CD14-positive monocyte (primary cell): ENCODE results near the gene DOCK10. TPM values are rescaled to one million over a fixed set of nuclear protein-coding genes. Genes with fewer than 3 reads are reported as not detected.

ENCODE experiments used
- DNase-seq, 3 donors: peaks; one replicate each; pipeline ENCODE4 v3.0.0-alpha.2; 2011 to 2022
- H2AFZ ChIP-seq: 2 replicates; pipeline ENCODE4 v1.6.0; 2012; ENCODE audit warnings: mild to moderate bottlenecking, low read depth, low read length, inconsistent platforms; ENCODE audit not compliant: insufficient read depth, poor library complexity, severe bottlenecking
- H3K27ac ChIP-seq, 2 donors: 1 replicate in 1 of 2; 2 replicates in 1 of 2; pipeline ENCODE4 v1.5.1; 2012 to 2013; ENCODE audit warnings: low read length in 2 of 2, control low read depth in 1 of 2, inconsistent platforms in 1 of 2, low read depth in 1 of 2, mild to moderate bottlenecking in 1 of 2
- H3K27me3 ChIP-seq, 2 donors: one replicate each; pipeline versions ENCODE4 v1.6.0 to v1.6.1; 2011 to 2013; ENCODE audit warnings: low read length in 2 of 2; ENCODE audit not compliant: control insufficient read depth in 2 of 2, insufficient read depth in 2 of 2
- H3K36me3 ChIP-seq, 2 donors: replicated peaks in 1 of 2; 1 replicate in 1 of 2; 2 replicates in 1 of 2; pipeline versions ENCODE4 v1.5.1 to v1.6.1; 2012 to 2013; ENCODE audit warnings: low read length in 2 of 2, control low read depth in 1 of 2, inconsistent platforms in 1 of 2, mild to moderate bottlenecking in 1 of 2; ENCODE audit not compliant: insufficient read depth in 2 of 2, control insufficient read depth in 1 of 2
- H3K4me1 ChIP-seq, 2 donors: 1 replicate in 1 of 2; 2 replicates in 1 of 2; pipeline versions ENCODE4 v1.5.1 to v1.6.1; 2012 to 2013; ENCODE audit warnings: low read length in 2 of 2, control low read depth in 1 of 2, inconsistent platforms in 1 of 2, mild to moderate bottlenecking in 1 of 2, moderate library complexity in 1 of 2; ENCODE audit not compliant: insufficient read depth in 2 of 2, control insufficient read depth in 1 of 2
- H3K4me2 ChIP-seq: replicated peaks from 2 replicates; pipeline ENCODE3; 2012; ENCODE audit warnings: low read length, moderate library complexity, mild to moderate bottlenecking; ENCODE audit not compliant: poor library complexity, severe bottlenecking; ENCODE audit errors: extremely low read depth
- H3K4me3 ChIP-seq, 3 experiments: fragments of 200-600 bp in 1 of 3; sonication (generic) in 1 of 3; replicated peaks in 1 of 3; 1 replicate in 2 of 3; 2 replicates in 1 of 3; pipeline ENCODE4 v1.5.1; 2011 to 2013; ENCODE audit warnings: low read length in 3 of 3, mild to moderate bottlenecking in 3 of 3, control low read depth in 2 of 3, low read depth in 2 of 3, inconsistent platforms in 1 of 3, moderate library complexity in 1 of 3
- H3K79me2 ChIP-seq: 2 replicates; pipeline ENCODE4 v1.6.0; 2012; ENCODE audit warnings: mild to moderate bottlenecking, control low read depth, inconsistent platforms, low read length, moderate library complexity; ENCODE audit not compliant: insufficient read depth
- H3K9ac ChIP-seq: 2 replicates; pipeline ENCODE4 v1.6.0; 2017; ENCODE audit warnings: low read length, mild to moderate bottlenecking; ENCODE audit not compliant: insufficient read depth, poor library complexity, severe bottlenecking
- H3K9me3 ChIP-seq, 2 donors: replicated peaks in 1 of 2; 1 replicate in 1 of 2; 2 replicates in 1 of 2; pipeline versions ENCODE4 v1.5.1 to v1.6.1; 2012 to 2013; ENCODE audit warnings: low read length in 2 of 2, control low read depth in 1 of 2; ENCODE audit not compliant: control insufficient read depth in 1 of 2, insufficient read depth in 1 of 2
- H4K20me1 ChIP-seq: 2 replicates; pipeline ENCODE4 v1.6.0; 2012; ENCODE audit warnings: mild to moderate bottlenecking, low read length, control low read depth, moderate library complexity; ENCODE audit not compliant: insufficient read depth
- H3K27ac Mint-ChIP-seq, 7 donors: one replicate each; pipeline ENCODE4 v1.8.0; 2020; ENCODE audit warnings: mild to moderate bottlenecking in 7 of 7, mixed read lengths in 7 of 7, moderate library complexity in 6 of 7, inconsistent platforms in 2 of 7
- H3K27me3 Mint-ChIP-seq, 3 donors: one replicate each; pipeline ENCODE4 v1.8.0; 2021 to 2022; ENCODE audit warnings: low read depth in 3 of 3, mild to moderate bottlenecking in 3 of 3, mixed read lengths in 3 of 3, moderate library complexity in 3 of 3, inconsistent platforms in 1 of 3
- H3K36me3 Mint-ChIP-seq, 2 donors: one replicate each; pipeline ENCODE4 v1.8.0; 2020; ENCODE audit warnings: mixed read lengths in 2 of 2, inconsistent platforms in 1 of 2, mild to moderate bottlenecking in 1 of 2
- H3K4me1 Mint-ChIP-seq: one replicate; pipeline ENCODE4 v1.8.0; 2020; ENCODE audit warnings: mild to moderate bottlenecking, mixed read lengths
- H3K4me3 Mint-ChIP-seq, 2 donors: one replicate each; pipeline ENCODE4 v1.8.0; 2020; ENCODE audit warnings: mild to moderate bottlenecking in 2 of 2, mixed read lengths in 2 of 2, moderate library complexity in 1 of 2
- H3K9me3 Mint-ChIP-seq, 7 donors: one replicate each; pipeline ENCODE4 v1.8.0; 2020 to 2022; ENCODE audit warnings: mixed read lengths in 7 of 7, mild to moderate bottlenecking in 6 of 7, moderate library complexity in 6 of 7, inconsistent platforms in 2 of 7
- CTCF ChIP-seq: fragments of 200-600 bp; IDR thresholded peaks from one replicate; pipeline ENCODE4 v1.8.0; 2022; ENCODE audit warnings: antibody characterized with exemption, mild to moderate bottlenecking
- WGBS: methylation state at CpG from one replicate; pipeline ENCODE4 v1.1.5; 2013; ENCODE audit warnings: missing lambda C conversion rate; ENCODE audit not compliant: insufficient coverage; 5-methylcytosine and 5-hydroxymethylcytosine counted together
- intact Hi-C, 2 donors: fragments of 100-400 bp; cut with micrococcal nuclease; formaldehyde crosslinking; loops; one replicate each; pipeline versions ENCODE4 v1.15.0 to v1.15.1; 2023
- polyA plus RNA-seq, 3 donors: library from polyadenylated mRNA; depleted of rRNA in 1 of 3; unstranded in 2 of 3; stranded (reverse) in 1 of 3; fragments of 300-500 nt in 2 of 3; fragments of >200 nt in 1 of 3; fragmentation: Illumina TruSeq in 2 of 3; gene quantifications; 1 replicate in 2 of 3; 2 replicates in 1 of 3; pipeline ENCODE4 v1.2.3, GENCODE V29; 2012 to 2021

Gene DOCK10
- polyA plus RNA-seq, 3 donors: 9.5 to 30.9 (median 16.5) TPM

- no CpG with 5 or more reads among the region's 2 CpGs for WGBS
- peak overlapping the region in 1 of 7 donors; percentile 52 for H3K27ac Mint-ChIP-seq
- Histone ChIP-seq H3K4me1 (peaks cover 9 to 10% of the 10 kb centered on the region in 2 donors), H3K36me3 (no peaks in the 10 kb centered on the region), H3K9ac (no peak overlapping the region), H4K20me1 (peaks cover 48% of the 10 kb centered on the region), H3K4me2 (no peak overlapping the region), H2AFZ (no peak overlapping the region), H3K27me3 (no peaks in the 10 kb centered on the region), H3K9me3 (no peaks in the 10 kb centered on the region), H3K79me2 (peaks cover 99% of the 10 kb centered on the region), H3K4me3 (no peak overlapping the region), H3K27ac (no peak overlapping the region)
- intact Hi-C loops: loop anchor here (10.0 kb wide), 2 partner anchors 52 to 132 kb away; no protein-coding TSS in a partner anchor
- H3K9me3 Mint-ChIP-seq: no peaks in the 10 kb centered on the region
- no peak for DNase-seq
- H3K4me3 Mint-ChIP-seq: no peak overlapping the region
- no peak for TF ChIP-seq CTCF
- no peaks in the 10 kb centered on the region for H3K27me3 Mint-ChIP-seq
- H3K36me3 Mint-ChIP-seq: peaks cover 3 to 9% of the 10 kb centered on the region in 2 donors
- peaks cover 40% of the 10 kb centered on the region for H3K4me1 Mint-ChIP-seq
These were observed 35.5 kb downstream of the DOCK10 start for GRCh38 chr2:225006730-225007129.

GRCh38 chr2:225004597-225004996 lies 37.7 kb downstream of the DOCK10 start:
- no peaks in the 10 kb centered on the region for H3K27me3 Mint-ChIP-seq
- H3K4me2 ChIP-seq: no peak overlapping the region
- intact Hi-C loops: loop anchor here (5.0 to 10.0 kb wide), 3 partner anchors 50 to 130 kb away; no protein-coding TSS in a partner anchor
- no peaks in the 10 kb centered on the region for H3K36me3 ChIP-seq
- H3K4me1 Mint-ChIP-seq: peaks cover 36% of the 10 kb centered on the region
- no peaks in the 10 kb centered on the region for H3K9me3 ChIP-seq
- DNase-seq: no peak
- no peak overlapping the region for H3K9ac ChIP-seq
- peaks cover 27% of the 10 kb centered on the region for H4K20me1 ChIP-seq
- H3K4me3 Mint-ChIP-seq: no peak overlapping the region
- no peak overlapping the region for H3K4me3 ChIP-seq
- H3K4me1 ChIP-seq: peaks cover 12 to 15% of the 10 kb centered on the region in 2 donors
- peak overlapping the region in 1 of 2 donors; percentile 6 for H3K27ac ChIP-seq
- no peak for TF ChIP-seq CTCF
- no peaks in the 10 kb centered on the region for H3K27me3 ChIP-seq
- H3K27ac Mint-ChIP-seq: no peak overlapping the region
- H3K36me3 Mint-ChIP-seq: peaks cover 3 to 9% of the 10 kb centered on the region in 2 donors
- 86% methylated on average over 1 of the region's 2 CpGs for WGBS
- no peak overlapping the region for H2AFZ ChIP-seq
- peaks cover 98% of the 10 kb centered on the region for H3K79me2 ChIP-seq
- H3K9me3 Mint-ChIP-seq: no peaks in the 10 kb centered on the region
